NOMO-1 treated with dmso at 0.1 percent for 144 hours (cell line): ENCODE measurements around the gene SPOCK1.

ENCODE experiments used
- DNase-seq: peaks from one replicate; lab custom pipeline; 2025; ENCODE audit not compliant: unreplicated experiment; lab: John Stamatoyannopoulos, UW

SPOCK1 gene

DNA sequence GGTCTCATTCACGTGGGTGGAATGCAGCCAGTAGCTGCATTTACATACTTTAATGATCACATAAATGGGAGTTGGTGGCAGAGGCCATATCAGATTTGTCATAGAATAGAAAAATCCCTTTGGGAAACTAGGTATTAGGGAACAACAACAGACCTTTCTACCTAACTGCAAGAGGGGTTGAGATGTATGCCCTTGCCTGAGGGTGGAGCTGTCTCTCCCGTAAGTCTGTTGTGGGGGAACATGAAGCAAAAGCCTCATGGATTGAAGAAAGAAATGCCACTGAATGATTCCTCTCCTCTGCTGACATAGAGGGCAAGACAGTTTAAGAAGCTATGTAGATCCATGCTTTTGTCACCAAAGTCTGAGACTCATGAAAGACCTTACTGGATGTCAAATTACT lies 461.3 kb downstream of the SPOCK1 start:
- no peak for DNase-seq

DNA sequence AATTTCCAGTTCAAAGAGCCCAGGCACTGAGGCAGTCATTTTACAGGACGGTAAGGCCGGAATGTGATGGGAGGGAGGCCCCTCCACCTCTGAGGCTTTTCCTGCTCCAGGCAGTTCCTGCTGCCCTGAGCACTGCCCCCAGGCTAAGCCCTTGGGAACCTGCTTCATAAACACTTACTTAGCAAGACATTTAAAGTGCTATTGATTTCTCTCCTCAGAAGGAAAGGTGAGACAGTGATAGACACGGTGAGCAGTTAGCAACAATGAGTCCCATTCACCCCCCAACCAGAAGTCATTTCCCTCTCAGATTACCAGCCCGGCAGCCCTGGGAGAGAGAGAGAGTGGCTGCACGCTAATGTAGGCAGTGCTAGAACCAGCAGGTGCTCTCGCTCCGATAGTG lies 462.5 kb downstream of the SPOCK1 start:
- DNase-seq: no peak

DNA sequence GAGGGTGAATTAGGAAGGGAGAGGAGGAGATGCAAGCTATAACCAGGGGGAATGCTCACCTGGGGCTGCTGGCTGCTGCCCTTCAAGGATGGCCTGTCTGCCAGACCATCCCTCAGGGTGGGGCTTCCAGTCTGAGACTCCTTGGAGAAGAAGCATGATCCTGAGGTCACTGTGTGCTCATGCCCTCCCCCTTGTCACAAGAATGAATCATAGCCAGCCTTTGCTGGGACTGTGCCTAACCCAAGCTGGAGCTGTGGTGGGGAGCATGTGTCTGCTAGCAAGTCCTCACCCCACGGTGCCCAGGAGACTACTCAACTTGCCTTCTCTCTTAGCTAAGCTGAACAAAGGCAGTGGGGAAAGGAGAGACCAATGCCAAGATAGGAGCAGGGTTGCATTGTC lies 463.6 kb downstream of the SPOCK1 start:
- no peak for DNase-seq

DNA sequence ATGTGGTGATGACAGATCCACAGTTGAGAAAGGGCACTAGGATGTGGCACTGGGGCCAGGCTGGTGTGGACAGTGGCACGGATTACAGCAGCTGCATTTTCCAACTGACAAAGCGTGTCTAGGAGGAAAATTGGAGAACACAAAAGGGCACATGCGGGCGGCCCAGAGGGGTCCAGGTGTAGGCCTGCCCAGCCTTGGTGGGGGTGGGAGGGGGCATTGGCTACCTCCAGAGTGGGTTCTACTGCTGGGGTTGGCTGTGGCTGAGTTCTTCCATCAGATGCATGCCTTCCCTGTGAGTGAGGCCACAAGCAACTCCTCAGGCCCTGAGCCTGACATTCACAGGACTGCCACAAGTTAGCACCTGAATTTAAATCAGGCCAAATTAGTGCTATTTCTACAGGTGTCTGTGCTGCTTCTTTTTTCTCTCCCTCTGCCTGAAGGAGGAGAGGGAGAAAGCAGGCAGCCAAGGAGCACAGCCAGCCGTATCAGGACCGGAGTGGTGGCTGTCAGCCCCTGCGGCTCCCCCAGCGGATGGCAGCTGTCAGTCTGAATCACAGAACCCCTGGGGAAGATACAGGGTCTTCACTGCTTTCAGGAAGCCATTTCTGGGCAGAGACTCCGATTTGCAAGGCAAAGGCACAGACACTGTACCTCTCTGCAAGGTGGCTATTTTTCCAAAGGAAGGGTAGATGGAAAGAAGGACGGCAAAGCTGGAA lies 464.2 kb downstream of the SPOCK1 start:
- DNase-seq: no peak

DNA sequence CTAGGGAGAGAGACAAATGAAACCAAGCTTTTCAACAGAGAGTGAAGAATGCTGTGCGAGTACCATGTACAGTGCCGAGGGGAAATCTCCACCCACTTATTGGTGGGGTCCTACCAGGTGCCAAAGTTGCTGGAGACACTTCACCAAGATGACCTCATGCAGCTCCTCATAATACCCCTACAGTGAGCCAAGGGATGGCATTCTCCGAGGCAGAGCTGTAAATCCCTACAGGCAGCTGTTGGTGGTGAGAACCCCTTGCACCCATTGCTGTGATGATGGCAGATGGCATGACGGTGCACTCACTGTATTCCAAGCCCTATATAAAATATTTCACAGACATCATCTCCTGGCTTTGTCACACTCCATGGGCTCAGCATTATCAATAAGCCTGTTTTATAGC lies 464.9 kb downstream of the SPOCK1 start:
- DNase-seq: no peak

DNA sequence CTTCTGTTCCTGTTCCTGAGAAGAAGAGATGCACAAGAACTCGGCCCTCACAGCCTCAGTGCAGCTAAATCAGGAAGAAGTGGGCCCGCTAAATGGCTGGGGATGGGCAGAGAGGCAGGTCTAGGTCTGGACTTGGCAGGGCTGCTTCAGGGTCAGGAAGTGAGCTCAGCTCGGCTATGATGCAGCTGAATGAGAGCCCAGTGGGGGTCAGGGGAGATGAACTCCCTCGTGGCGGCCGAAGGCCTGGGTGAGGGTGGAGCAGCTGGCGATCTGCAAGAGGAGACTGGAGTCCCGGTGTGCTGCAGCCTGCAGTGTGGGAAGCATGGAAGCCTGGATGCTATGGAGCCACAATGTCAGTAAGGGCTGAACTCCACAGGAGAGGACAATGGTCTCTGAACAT lies 466.2 kb downstream of the SPOCK1 start:
- no peak for DNase-seq

DNA sequence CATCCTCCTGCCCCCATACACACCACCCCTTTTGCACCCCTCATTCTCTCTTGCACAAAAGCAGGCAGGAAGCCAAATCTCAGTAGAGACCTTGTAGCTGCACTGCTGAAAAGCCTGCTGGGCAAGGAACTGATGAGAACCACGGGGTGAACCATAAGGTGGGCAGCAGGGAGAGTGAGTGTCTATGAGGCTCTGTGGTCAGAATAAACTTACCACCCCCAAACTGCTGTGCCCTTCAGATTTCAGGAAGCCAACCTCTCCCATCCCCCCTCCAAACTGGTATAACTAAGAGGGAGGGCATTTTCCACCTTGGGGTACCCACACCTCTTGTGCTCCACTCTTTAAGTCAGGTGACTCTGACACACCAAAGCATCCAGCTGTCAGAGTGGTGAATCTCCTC lies 471.4 kb downstream of the SPOCK1 start:
- DNase-seq: no peak

DNA sequence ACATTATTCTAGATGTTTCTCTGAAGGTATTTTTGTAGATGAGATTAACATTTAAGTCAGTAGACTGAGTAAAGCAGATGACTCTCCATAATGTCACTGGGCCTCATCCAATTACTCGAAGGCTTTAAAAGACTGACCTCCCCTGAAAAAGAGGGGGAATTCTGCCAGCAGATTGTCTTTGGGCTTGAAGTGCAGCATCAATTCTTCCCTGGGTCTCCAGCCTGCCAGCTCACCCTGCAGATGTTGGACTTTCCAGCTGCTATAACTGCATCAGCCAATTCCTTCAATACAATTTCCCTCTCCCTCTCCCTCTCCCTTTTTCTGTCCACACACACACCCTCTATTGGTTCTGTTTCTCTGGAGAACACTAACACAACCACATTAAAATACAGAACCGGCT lies 472.8 kb downstream of the SPOCK1 start:
- DNase-seq: no peak

DNA sequence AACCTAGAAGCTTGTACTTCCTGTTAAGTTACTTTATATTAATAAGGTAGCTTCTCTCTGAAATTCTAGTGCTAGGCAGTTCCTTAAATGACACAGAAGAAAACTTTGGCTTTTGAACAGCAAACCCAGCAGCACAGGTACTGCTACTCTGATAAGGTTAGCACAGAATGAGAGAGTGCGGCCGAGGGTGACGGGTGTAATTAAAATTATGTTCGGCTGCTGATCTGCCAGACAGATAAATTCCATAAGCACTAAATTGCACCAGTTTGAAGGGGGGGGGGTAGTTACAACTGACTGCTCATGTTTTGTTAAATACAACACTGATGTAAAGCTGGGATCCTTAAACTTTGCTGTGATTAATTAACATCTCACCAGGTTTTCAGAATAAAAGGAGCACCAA lies 475.1 kb downstream of the SPOCK1 start:
- no peak for DNase-seq

DNA sequence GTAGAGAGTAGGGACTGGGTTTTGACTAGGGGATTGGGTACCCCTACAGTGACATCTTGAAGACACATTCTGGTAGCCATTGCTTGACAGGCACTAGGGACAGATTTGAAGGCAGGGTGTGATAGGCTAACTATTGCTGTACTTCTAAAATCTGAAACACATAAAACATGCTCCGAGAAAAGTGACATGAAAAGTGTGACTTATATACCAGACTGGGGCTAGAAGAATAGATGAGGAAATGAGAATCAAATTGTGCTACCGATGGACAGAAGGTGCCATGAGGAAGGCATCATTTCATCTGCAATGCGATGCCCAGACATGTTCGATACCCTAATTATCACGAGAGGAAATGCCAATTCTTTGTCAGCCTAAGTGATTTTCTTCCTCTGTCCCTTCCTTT lies 475.8 kb downstream of the SPOCK1 start:
- DNase-seq: no peak

DNA sequence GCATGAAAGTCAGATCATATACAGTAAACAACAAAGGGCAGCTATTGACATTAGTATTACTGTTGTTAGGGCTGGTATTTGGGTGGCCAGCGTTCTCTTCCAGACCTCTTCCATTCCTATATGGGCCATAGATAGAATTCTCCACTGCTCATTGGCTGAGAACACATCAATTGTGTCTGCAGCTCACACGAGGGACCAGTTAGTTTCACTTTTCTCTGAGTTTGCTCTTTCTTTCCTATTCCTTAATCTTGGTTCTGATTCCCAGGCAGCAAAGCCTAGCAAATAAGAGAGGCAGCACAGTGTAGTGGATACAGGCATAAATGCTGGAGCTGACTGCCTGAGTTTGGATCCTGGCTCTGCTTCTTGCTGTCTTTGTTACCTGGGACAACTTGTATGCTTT lies 476.4 kb downstream of the SPOCK1 start:
- no peak for DNase-seq

DNA sequence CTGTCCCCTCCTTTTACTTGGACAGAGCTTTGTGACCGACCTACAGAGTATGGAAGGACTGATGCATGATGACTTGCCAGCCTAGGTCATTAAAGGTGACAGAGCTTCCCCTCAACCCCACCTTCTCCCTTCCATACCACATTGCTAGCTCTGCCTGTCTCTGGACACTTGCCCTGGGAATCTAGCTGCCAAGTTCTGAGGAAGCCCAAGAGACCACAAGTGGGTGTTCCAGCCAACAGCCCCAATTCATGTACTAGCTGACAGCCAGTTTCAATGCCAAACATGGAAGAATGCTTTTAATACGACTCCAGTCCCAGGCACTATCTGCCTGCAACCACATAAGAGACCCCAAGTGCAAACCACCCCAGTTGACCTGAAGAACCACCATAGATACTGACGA lies 477.1 kb downstream of the SPOCK1 start:
- no peak for DNase-seq

DNA sequence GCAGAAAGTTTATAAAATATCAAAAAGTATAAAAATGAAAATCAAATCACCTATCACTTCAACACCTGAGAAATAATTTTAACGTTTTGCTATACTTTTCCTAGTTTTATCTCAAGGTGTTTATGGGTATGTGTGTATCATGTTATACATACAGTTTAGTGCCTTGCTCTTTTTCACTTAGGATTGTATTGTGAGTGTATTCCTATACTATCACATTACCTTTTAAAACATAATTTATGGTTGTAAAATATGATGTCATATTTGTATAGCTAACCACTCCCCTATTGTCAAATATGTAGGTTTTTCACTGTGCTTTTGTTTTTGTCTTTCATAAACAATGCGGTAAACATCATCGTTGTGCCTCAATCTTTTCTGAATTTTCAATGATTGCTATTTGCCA lies 479.9 kb downstream of the SPOCK1 start:
- no peak for DNase-seq

DNA sequence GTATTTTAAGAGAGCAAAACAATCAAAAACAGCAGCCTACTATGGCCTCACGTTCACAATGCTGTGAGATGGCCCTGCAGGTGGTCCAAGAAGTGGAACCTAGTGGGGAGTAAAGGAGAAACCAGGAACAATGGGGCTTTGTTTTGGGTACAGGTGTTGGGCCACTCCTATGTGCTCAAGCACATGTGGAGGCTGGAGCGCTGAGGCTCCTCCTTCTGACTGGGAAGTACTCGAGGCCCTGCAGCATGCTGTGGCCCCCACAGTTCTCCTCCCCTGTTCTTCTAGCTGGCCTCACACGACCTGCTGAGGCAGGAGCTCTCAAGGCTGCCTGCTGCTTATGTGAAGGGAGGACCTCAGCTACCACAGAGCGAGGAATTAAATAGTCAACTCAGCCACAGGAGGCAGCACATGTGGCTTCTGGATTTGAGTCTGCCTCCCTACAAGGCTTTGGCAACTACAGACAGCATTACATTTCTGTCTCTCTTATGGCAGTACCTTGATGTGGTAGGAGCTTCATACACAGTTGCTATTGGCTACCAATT lies 482.3 kb downstream of the SPOCK1 start:
- no peak for DNase-seq

DNA sequence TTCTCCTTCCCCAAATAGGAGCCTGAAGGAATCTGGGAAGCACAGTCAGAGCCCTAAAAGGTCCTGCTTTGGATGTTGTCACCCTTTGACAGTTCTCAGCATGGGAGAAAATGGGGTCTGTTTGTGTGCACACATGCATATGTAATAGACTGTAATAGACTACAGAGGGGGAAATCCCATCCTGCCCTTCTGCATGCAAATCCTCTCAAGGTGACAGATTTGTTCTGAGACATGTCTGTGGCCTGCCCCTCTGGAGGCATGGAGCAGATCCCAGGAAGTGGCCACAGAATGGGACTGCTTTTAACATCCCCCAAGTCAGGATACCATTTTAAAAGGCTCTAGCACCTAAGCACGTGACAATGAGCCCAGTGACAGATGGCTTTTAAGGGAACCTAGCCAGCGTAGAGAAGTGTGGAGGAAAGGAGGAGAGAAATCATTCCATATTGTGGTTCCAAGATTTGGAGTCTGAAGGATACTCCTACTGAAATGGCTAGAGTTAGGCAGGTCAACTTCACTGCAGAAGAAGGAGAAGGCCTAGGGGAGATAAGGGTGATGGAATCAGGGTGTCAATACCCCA lies 483.5 kb downstream of the SPOCK1 start:
- DNase-seq: no peak

DNA sequence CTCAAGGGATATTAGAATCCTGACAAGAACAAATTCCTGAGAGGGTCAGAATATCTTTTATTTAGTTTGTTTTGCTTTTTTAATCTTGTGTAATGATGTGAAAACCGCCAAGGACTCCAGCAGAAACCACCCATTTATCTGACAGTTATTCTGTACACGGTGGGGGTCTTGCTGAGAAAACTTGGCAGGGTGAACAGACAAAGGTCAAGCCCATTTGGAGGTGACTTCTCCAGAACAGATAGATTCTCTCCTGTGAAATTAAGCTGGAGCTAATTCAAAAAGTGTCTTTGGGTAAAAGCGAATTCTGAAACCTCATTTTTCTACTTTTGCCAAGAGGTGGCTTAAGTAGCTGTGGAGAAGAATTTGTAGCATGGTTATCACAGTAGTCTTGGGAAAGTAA lies 484.4 kb downstream of the SPOCK1 start:
- DNase-seq: no peak

DNA sequence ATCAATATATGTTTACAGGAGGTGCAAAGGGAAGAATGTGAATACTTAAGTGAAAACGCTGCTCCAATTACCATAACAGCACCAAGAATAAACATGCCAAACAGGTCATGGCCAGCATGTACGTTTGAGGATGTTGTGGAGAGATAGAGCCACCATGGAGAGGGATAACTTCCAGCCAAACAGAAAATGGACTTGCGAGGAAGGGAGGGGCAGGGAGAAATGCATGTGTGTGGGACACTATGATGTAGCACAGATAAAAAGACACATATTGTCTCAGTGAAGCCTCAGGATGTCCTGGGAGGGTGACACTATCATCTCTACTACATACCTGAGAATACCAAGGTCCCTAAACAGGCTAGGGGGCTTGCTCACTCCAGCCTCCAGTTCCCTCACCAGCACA lies 488.9 kb downstream of the SPOCK1 start:
- no peak for DNase-seq

DNA sequence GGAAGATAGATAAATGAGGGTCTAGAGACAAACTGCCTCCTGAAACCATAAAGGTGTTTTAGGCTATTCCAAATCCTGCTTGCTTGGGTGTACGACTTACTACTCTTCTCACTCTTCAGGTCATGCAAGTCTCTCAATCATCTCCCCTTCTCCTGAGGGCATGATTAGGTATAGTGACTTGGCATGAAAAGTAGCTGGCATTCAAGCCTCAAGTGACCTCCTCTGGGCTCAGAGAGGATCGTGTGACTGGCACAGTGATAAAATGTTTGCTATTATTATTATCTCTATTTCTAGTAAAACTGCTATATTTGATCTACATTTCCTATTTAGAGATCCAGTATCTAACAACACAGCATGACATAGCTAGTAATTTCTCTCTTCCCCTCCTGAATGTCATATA lies 494.8 kb downstream of the SPOCK1 start:
- no peak for DNase-seq

DNA sequence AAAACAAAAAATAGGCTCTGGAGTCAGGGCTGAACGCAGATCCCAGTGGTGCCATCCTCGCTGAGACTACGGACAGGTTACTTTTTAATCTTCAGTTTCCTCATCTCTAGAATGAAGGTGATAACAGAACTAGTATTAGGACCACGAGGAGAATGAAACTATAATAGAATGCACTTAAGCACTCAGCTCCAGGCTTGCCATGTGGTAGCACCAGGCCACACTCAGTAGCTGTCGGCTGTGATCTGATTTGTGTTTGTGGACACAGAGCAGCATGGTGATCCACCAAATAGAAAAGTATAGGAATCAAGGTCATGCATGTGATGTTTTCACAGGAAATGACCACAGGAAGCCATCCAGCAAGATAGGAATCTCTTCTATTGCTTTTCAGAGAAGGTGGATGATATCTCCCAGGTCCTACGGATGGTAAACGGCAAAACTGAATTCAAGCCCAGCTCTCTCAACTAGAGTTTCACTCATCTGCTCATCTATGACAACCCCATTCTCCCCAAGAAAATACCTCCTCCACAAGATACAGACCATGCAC lies 498.0 kb downstream of the SPOCK1 start:
- DNase-seq: no peak

DNA sequence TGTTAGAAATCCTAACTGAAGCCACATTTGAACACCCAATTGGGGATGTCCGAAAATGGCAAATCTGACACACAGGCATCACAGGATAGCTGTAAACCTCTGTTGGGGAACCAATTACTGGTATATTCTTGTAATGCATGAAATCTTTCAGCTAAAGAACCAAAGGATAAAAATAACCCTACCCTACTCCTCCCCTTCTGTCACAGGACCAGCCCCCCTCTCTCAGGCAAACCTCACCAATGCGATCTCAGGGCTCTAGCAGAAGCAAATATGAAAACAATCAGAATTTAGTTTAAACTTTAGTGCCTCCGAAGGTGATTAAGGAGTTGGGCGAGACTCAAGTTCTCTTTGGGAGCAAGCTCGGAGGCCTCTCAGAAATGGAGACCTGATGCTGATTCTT lies 499.3 kb downstream of the SPOCK1 start:
- DNase-seq: no peak

DNA sequence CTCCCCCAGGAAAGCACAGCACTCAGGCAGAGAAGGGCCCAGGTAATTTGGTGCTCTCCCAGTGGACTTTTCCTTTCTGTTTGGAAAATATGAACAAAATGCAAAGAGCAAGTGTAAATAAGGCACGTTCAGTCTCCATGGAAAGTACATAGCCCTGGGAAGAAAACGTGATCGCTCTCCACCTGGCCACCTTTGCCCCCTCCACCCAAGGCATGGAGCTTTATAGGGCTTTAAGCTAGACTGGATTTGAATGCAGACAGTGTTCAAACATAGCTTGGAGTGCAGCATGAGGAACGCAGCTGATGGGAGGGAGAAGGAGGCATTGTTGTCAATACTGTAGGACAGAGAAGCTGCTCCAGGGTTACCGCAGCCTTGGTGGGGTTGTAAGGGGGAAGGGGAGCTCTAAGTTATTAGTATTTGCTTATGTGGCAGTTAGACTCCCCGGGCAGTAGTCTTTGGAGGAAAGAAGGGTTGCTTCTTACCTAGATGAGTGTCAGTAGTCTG lies 500.2 kb downstream of the SPOCK1 start:
- no peak for DNase-seq

DNA sequence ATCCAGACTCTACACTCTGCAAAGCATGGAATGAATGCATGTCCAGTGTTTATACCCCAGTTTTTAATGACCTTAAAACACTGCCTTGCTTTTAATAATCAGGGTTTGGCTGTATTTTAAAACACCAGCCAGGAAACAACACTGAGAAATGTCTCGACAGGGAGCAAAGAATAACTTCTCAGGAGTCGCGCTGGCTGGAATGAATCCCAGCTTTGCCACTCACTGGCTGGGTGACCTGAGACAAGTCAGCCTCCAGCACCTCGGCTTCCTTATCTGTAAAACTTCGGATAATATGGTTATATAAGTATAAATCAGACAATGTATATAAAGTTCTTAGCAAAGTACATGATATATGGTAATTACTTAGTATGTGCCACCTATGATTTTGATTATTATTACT lies 505.0 kb downstream of the SPOCK1 start:
- no peak for DNase-seq
